HG03342 (cell line): Measurements from ENCODE around the gene SDC1.

ENCODE experiments used
- ATAC-seq: cut with Tn5 transposase; IDR thresholded peaks from one replicate; pipeline ENCODE4 v1.9.1; 2021; ENCODE audit warnings: mild to moderate bottlenecking, moderate library complexity; ENCODE audit not compliant: unreplicated experiment

Gene SDC1

GRCh38 chr2:20229322-20230113, 4.6 kb upstream of the SDC1 start:
- ATAC-seq, result no peak

GRCh38 chr2:20227894-20228505, 3.1 kb upstream of the SDC1 start:
- ATAC-seq, result no peak

DNA sequence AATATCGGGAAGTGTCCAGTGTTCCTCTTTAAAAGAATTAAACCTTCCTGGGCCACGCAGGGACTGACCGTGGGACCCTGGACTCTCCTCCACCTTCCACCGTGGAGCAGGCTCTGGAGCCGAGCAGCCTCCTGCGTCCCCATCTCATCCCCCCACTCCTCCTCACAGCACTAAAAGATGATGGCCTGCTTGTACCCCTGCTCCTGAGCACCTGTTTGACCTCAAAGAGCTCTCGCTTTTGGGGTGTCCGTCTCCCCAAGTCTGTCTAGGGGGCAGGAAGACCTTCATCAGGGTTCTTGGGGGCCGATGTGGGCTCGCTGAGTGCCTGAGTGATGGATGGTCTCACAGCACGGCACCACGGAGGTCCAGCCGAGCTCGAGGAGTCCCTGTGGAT, 1.2 kb upstream of the SDC1 start:
- ATAC-seq, result no peak

- ATAC-seq, result peak; percentile 52
These were observed 593 bp upstream of the SDC1 start for GRCh38 chr2:20225294-20226151.

DNA sequence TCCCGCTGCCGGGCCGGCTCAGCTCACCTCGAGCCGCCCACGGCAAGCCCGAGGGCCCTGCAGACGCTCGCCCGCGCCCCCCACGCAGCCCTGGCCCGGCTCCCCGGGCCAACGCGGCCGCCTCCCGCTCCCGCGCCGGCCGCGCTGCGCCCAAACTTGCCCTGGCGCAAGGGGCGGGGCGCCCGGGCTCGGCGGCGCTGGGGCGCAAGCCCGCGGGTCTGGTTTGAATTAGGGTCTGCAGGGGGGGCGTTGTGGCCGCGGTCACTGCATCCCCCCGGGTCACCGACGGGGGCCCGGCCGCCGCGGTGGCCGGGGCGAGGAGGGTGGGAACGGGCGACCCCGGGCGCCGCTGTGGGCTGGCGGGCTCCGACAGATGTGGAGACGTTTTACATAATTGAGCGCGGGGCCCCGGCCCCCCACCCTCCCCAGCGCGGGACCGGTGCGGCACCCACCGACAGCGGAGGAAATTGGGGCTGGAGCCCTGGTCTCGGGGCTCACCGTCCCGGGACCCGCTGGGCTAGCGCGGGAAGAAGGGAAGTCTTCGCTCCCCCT, 690 bp downstream of the SDC1 start:
- peak; percentile 31 for ATAC-seq

DNA sequence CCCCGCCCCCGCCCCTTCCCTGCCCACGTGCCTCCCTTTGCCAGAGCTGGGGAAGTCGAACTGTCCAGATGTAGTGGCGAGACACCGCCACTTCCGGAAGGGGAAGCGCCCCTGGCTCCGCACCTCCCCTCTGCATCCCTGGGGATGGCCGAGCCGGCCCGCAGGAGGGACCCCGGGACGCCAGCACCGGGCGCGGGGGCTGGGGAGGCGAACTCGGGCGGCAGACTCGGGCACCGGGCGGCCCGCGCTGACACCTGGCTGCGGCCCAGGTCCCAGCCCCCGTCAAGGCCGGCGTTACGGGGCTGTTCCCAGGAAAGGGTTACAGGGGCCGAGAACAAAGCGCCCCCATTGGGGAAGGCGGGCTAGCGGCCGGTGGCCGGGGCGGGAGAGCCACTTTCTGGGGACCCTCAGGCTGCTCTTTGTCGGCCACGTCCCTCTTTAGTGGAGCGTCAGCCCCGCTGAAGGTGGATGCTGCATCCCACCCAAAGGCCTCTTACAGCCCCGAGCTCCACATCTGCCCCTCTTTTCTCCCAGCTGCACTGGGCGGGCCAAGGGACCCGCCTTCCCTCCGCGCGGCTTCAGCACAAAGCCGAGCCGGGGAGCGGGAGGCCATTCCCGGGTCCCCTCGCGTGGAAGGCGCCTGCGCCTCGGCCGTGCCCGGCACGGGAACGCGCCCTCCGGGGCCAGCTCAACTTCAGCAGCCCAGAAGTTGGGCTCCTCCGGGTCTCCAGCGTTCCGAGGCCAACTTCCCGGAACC, 1.3 kb downstream of the SDC1 start:
- peak; percentile 20 for ATAC-seq

GRCh38 chr2:20222769-20223406, 2.0 kb downstream of the SDC1 start:
- ATAC-seq, result peak; percentile 1

GRCh38 chr2:20222014-20222768, 2.7 kb downstream of the SDC1 start:
- ATAC-seq, result no peak

- ATAC-seq, result no peak
These were observed 3.4 kb downstream of the SDC1 start for GRCh38 chr2:20221555-20221973.

GRCh38 chr2:20220806-20221554, 4.0 kb downstream of the SDC1 start:
- no peak for ATAC-seq

DNA sequence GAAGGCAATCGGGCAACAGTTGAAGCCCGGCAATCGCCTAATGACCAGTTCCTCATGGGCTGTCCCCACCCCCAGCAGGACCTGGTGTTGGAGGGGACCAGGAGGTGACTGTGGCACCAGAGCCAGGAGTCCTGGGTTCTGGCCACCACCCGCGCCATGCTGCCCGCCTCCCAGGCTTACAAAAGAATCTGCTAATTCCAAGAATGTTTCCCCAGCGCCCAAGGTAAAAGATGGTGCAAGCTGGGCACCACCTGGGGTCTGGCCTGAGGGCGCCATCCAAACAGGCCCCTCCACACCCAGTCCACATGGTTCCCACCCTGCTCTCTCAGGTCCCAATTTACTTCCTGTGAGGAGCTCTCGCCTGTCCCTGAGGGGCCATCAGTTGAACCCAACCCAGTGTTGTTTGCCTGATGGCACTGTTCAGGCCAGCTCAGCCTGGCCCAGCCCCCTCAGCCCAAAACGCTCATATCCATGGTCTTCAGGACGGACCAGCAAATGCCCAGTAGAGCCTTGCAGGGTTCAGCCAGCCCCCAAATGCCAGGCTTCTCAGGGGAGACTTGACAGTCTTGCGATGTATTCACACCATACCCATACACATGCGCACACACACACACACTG, 5.1 kb downstream of the SDC1 start:
- ATAC-seq, result no peak

DNA sequence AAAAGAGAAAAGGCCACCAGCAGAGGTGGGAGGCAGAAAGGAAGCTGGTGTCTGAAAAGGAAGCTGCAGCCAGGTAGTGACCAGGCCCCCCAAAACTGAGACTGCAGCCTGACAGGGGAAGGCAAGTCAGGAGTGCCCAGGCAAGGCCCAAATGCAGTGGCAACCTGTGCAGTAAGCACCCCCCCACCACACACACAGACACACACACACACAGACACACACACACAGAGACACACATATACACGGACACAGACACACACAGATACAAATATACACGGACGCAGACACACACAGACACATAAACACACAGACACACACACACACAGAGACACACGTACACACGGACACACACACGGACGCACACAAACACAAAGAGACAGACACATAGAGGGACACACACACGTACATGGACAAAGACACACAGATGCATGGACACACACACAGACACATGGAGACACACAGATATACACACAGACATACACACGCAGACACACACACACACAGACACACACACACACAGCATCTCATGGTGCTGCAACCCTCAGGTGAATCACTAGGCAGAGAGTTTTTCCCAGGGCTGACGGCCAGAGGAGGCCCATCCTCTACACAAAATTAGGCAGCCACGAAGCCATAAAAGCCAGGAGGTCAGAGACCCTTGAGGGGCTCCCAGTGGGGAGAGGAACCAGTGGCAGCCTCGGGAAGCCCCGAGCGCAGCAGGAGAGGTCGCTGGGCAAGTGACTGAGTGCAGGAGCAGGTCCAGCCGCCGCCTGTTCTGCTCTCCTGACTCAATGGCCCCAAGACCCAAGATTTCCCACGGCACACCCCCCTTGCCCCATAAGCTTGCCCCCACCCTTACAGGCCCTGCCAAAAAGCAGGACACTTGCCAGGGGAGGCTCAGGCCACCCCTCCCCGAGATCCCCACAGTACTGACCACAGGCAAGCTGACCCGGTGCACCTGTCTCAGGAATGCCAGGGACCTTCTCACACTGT, 6.3 kb downstream of the SDC1 start:
- ATAC-seq, result no peak

DNA sequence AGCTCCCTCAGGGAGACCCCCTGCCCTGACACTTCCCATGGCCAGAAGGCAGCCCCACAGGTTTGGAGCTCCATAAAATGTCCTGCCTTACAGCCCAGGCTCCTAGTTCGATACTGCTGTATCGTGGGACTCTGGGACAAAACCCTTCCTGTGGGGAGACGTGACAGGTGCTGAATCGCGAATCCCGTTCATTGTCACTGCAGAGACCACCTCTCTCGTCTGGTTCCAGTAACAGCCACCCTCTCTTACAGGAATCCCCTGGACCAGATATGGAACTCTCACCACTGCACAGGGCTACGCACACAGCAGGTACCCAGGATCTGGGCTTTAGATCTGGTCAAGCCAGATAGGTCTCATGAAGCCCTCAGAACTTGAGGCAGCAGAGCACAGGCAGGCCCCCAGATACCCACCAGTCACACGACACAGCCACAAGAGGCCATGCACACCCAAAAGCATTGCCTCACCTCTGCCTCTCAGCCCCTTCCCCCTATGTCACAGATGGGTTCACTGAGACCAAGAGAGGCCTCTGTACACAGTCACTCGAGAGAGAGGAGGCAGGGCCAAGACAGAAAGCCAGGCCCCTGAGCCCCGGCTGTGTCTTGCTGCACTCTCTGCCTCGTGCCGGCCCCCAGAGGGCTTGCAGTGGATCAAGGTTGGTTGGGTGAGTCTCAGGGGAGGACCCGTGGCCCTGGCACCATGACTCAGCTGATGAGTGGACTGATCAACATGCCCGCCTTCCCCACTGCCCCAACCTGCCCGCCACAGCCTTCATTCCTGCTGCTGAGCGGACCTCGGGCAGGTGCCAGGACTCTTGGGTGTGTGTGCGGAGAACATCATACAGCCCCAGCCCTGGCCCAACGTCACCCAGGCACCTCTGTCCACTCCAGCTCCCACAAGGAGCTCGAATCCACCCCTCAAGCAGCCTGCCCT, 7.6 kb downstream of the SDC1 start:
- ATAC-seq, result no peak

- ATAC-seq, result no peak
These were observed 8.6 kb downstream of the SDC1 start for GRCh38 chr2:20216130-20217025.
